ENCODE measurements around the gene DGAT2.

GRCh38 chr11:75823946-75824345 lies 55.4 kb downstream of the DGAT2 start:
- TF ChIP-seq CTCF (IDR thresholded peaks at IDR 0.05) (no peak), POLR2AphosphoS5 (IDR thresholded peaks at IDR 0.05) (no peak), POLR2A (IDR thresholded peaks at IDR 0.05) (no peak), EP300 (IDR thresholded peaks at IDR 0.05) (no peak)

Measured in suprapubic skin (tissue), 4 donors.